Measurements from ENCODE around the gene LMNTD1. TPM values are rescaled to one million over a fixed set of nuclear protein-coding genes. Genes with fewer than 3 reads are reported as not detected.

LMNTD1 gene
- total and polyA plus RNA-seq, 10 of the 15 experiments (the other 5 are each of a cell fraction or from before 2014, with no cell fraction given): not detected

DNA sequence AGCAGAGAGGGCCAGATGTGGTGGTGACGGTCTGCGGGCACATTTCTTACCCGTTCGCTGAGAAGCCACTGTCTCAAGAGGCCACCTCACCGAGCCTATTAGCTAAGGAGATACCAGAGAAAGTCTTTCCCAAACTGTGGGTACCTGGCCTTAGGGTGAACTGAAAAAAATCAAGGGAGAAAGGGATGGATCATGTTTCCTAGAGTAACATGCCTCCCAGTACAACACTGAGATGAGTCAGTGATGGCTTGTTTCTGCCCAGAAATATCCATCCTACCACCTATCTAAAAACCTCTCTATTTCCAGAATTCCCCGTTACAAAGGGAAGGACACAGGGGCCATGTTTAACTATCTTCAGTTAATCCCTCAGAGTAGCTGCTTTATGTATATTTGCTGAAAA lies 83.7 kb downstream of the LMNTD1 start:
- Histone ChIP-seq H3K36me3 (ENCODE audit: control insufficient read depth in 2 of 2, insufficient read depth in 2 of 2, low read length in 1 of 2) (no peaks in the 10 kb centered on the region), H3K4me2 (ENCODE audit: control insufficient read depth, insufficient read depth) (no peak overlapping the region), H4K20me1 (ENCODE audit: control insufficient read depth, insufficient read depth) (no peaks in the 10 kb centered on the region), H3K79me2 (ENCODE audit: control insufficient read depth, insufficient read depth, low read length) (no peaks in the 10 kb centered on the region), H3K27ac (ENCODE audit: control insufficient read depth, insufficient read depth) (no peak overlapping the region), H2AFZ (ENCODE audit: control insufficient read depth, low read depth, low read length) (no peak overlapping the region), H3K27me3 (replicated peaks in 1 of 2; ENCODE audit: control insufficient read depth in 2 of 2, insufficient read depth in 2 of 2, low read length in 1 of 2) (no peaks in the 10 kb centered on the region; a peak in 2 of 4 replicates), H3K4me3 (no peak overlapping the region), H3K9me3 (replicated peaks; ENCODE audit: control insufficient read depth, insufficient read depth, low read length) (no peaks in the 10 kb centered on the region), H3K9ac (ENCODE audit: control insufficient read depth, insufficient read depth, low read length) (no peak overlapping the region), H3K4me1 (ENCODE audit: control insufficient read depth, insufficient read depth, low read length) (no peaks in the 10 kb centered on the region)
- SMC1A ChIA-PET (ENCODE audit: uncharacterized antibody, unreplicated experiment): no interaction called here
- DNase-seq (ENCODE audit: low read depth, low spot score): no peak
- no peak for TF ChIP-seq CREB1 (IDR thresholded peaks at IDR 0.05; ENCODE audit: low read depth)
- TF ChIP-seq BRCA1 (IDR thresholded peaks at IDR 0.05; ENCODE audit: low read depth, low read length): no peak
- no peak for TF ChIP-seq CBFB (IDR thresholded peaks at IDR 0.05; ENCODE audit: low read depth)
- TF ChIP-seq NBN (IDR thresholded peaks at IDR 0.05): no peak
- TF ChIP-seq, protein P1, sequence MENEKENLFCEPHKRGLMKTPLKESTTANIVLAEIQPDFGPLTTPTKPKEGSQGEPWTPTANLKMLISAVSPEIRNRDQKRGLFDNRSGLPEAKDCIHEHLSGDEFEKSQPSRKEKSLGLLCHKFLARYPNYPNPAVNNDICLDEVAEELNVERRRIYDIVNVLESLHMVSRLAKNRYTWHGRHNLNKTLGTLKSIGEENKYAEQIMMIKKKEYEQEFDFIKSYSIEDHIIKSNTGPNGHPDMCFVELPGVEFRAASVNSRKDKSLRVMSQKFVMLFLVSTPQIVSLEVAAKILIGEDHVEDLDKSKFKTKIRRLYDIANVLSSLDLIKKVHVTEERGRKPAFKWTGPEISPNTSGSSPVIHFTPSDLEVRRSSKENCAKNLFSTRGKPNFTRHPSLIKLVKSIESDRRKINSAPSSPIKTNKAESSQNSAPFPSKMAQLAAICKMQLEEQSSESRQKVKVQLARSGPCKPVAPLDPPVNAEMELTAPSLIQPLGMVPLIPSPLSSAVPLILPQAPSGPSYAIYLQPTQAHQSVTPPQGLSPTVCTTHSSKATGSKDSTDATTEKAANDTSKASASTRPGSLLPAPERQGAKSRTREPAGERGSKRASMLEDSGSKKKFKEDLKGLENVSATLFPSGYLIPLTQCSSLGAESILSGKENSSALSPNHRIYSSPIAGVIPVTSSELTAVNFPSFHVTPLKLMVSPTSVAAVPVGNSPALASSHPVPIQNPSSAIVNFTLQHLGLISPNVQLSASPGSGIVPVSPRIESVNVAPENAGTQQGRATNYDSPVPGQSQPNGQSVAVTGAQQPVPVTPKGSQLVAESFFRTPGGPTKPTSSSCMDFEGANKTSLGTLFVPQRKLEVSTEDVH (IDR thresholded peaks at IDR 0.05; ENCODE audit: low read depth, partially characterized antibody): no peak
- TF ChIP-seq, protein P2, sequence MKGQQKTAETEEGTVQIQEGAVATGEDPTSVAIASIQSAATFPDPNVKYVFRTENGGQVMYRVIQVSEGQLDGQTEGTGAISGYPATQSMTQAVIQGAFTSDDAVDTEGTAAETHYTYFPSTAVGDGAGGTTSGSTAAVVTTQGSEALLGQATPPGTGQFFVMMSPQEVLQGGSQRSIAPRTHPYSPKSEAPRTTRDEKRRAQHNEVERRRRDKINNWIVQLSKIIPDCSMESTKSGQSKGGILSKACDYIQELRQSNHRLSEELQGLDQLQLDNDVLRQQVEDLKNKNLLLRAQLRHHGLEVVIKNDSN (IDR thresholded peaks at IDR 0.05; ENCODE audit: borderline replicate concordance, extremely low read length, insufficient read depth, low read depth, low read length): no peak
- TF ChIP-seq TCF12 (IDR thresholded peaks at IDR 0.05; ENCODE audit: low read depth, low read length): no peak
- TF ChIP-seq ATF2 (IDR thresholded peaks at IDR 0.05; ENCODE audit: low read length): no peak
- TF ChIP-seq ELK1 (IDR thresholded peaks at IDR 0.05; ENCODE audit: low read depth, low read length): no peak
- TF ChIP-seq ZBED1 (IDR thresholded peaks at IDR 0.05; ENCODE audit: borderline replicate concordance): no peak
- no peak for TF ChIP-seq CREM (IDR thresholded peaks at IDR 0.05; ENCODE audit: low read depth)
- TF ChIP-seq, protein P3, sequence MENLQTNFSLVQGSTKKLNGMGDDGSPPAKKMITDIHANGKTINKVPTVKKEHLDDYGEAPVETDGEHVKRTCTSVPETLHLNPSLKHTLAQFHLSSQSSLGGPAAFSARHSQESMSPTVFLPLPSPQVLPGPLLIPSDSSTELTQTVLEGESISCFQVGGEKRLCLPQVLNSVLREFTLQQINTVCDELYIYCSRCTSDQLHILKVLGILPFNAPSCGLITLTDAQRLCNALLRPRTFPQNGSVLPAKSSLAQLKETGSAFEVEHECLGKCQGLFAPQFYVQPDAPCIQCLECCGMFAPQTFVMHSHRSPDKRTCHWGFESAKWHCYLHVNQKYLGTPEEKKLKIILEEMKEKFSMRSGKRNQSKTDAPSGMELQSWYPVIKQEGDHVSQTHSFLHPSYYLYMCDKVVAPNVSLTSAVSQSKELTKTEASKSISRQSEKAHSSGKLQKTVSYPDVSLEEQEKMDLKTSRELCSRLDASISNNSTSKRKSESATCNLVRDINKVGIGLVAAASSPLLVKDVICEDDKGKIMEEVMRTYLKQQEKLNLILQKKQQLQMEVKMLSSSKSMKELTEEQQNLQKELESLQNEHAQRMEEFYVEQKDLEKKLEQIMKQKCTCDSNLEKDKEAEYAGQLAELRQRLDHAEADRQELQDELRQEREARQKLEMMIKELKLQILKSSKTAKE (IDR thresholded peaks at IDR 0.05; ENCODE audit: low read depth, poor library complexity, severe bottlenecking): no peak
- TF ChIP-seq, protein P4, sequence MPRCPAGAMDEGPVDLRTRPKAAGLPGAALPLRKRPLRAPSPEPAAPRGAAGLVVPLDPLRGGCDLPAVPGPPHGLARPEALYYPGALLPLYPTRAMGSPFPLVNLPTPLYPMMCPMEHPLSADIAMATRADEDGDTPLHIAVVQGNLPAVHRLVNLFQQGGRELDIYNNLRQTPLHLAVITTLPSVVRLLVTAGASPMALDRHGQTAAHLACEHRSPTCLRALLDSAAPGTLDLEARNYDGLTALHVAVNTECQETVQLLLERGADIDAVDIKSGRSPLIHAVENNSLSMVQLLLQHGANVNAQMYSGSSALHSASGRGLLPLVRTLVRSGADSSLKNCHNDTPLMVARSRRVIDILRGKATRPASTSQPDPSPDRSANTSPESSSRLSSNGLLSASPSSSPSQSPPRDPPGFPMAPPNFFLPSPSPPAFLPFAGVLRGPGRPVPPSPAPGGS (IDR thresholded peaks at IDR 0.05; ENCODE audit: borderline replicate concordance, insufficient read depth, low read depth, low read length, poor library complexity, severe bottlenecking): no peak
- TF ChIP-seq IKZF1 (conservative IDR thresholded peaks at IDR 0.05): no peak
- TF ChIP-seq PML (IDR thresholded peaks at IDR 0.05; ENCODE audit: low read length): no peak
- no TSS peak for BruUV-seq (replicated peaks)
- RAD21 ChIA-PET (ENCODE audit: unreplicated experiment): no interaction called here
- in situ Hi-C loops (cut with MboI) (no loop called here), intact Hi-C loops (cut with micrococcal nuclease; ENCODE audit: unreplicated experiment) (no loop called here)
- WGBS (ENCODE audit: insufficient coverage, insufficient replicate concordance, low lambda C conversion rate, missing lambda C conversion rate): 12% methylated on average over 6 of the region's 6 CpGs
- CTCF ChIA-PET: no interaction called here
- FAIRE-seq: no peak
- no peak for ATAC-seq
- POLR2A ChIA-PET: no interaction called here

Data from GM12878 (cell line).